ENCODE data around the gene FBXL20. TPM values are rescaled to one million over a fixed set of nuclear protein-coding genes. Genes with fewer than 3 reads are reported as not detected.

The FBXL20 gene
- total and polyA plus RNA-seq, 2 of the 8 experiments (the other 6 are each of a cell fraction or from before 2014, with no cell fraction given), result 5.5 to 11.0 TPM

- TF ChIP-seq CREB1 (IDR thresholded peaks at IDR 0.05), result 0 out of 2 replicates have a peak, but pooled peaks have one; percentile 4
- TF ChIP-seq SIN3A (conservative IDR thresholded peaks at IDR 0.05 in 1 of 2, IDR thresholded peaks at IDR 0.05 in 1 of 2; ENCODE audit: low read depth in 1 of 2, low read length in 2 of 2), result 0 out of 4 replicates have a peak, but pooled peaks of 1 of the 2 experiments have one; percentile 6
- TF ChIP-seq, protein P1, sequence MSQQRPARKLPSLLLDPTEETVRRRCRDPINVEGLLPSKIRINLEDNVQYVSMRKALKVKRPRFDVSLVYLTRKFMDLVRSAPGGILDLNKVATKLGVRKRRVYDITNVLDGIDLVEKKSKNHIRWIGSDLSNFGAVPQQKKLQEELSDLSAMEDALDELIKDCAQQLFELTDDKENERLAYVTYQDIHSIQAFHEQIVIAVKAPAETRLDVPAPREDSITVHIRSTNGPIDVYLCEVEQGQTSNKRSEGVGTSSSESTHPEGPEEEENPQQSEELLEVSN (IDR thresholded peaks at IDR 0.05), result peak; percentile 74
- TF ChIP-seq, protein P2, sequence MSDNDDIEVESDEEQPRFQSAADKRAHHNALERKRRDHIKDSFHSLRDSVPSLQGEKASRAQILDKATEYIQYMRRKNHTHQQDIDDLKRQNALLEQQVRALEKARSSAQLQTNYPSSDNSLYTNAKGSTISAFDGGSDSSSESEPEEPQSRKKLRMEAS (IDR thresholded peaks at IDR 0.05), result peak; percentile 78
- TF ChIP-seq RNF2 (IDR thresholded peaks at IDR 0.05; ENCODE audit: borderline replicate concordance, low read depth, low read length, missing control alignments, poor library complexity, severe bottlenecking), result no peak
- no peak overlapping the region for H2BK120ac ChIP-seq (replicated peaks; ENCODE audit: low read depth, low read length)
- H3K27ac ChIP-seq (ENCODE audit: low read depth, low read length), result no peak overlapping the region
- H3K23ac ChIP-seq (ENCODE audit: insufficient read length), result no peak overlapping the region
- no peak overlapping the region for H4K91ac ChIP-seq (replicated peaks; ENCODE audit: insufficient read length, low read length)
- peak overlapping the region; percentile 78 for H4K8ac ChIP-seq (ENCODE audit: extremely low read depth, insufficient read depth, low read length)
- WGBS, 2 experiments (ENCODE audit: extremely low coverage in 1 of 2, insufficient coverage in 1 of 2, insufficient read length in 1 of 2, insufficient replicate concordance in 2 of 2, low coverage in 1 of 2, low lambda C conversion rate in 2 of 2, missing lambda C conversion rate in 1 of 2), result 19% methylated on average over 13 of the region's 22 CpGs; no CpG with 5 or more reads in 1 of the 2 experiments
- H3K9me3 ChIP-seq (ENCODE audit: insufficient read depth in 2 of 2, low read depth in 1 of 2, low read length in 1 of 2), result no peaks in the 10 kb centered on the region
- H3K4me2 ChIP-seq (ENCODE audit: insufficient read depth in 1 of 2, low read depth in 2 of 2, low read length in 2 of 2), result peak overlapping the region; percentile 68 to 85
- H3K36me3 ChIP-seq (ENCODE audit: control insufficient read depth in 2 of 4, insufficient read depth in 4 of 4, low read length in 3 of 4), result peaks cover 0 to 3% (median 2%) of the 10 kb centered on the region in 4 experiments; a peak in 5 of 8 replicates
- ChIA-PET POLR2A (ENCODE audit: partially characterized antibody) (interaction anchor here (1.0 to 9.5 kb wide), 10 partner anchors 11 to 152 kb away, joined by 3 to 113 read pairs (median 13); partner anchors contain the start of genes CACNB1, RPL19 and STAC2), CTCF (ENCODE audit: partially characterized antibody) (interaction anchor here (2.0 to 24.1 kb wide), 2 partner anchors 15 to 30 kb away, joined by 10 to 982 read pairs; no protein-coding TSS in a partner anchor)
- peak overlapping the region; percentile 72; the same call in 1 of the 2 replicates for H2BK15ac ChIP-seq (ENCODE audit: low read length)
- H4K5ac ChIP-seq (ENCODE audit: insufficient read length, low read depth, low read length), result no peak overlapping the region
- peaks cover 0 to 2% of the 10 kb centered on the region in 2 experiments for H4K20me1 ChIP-seq (replicated peaks in 1 of 2; ENCODE audit: control insufficient read depth in 1 of 2, insufficient read depth in 2 of 2, low read length in 2 of 2)
- no peak overlapping the region; the same call in 1 of the 2 replicates for H2BK5ac ChIP-seq (ENCODE audit: low read depth, low read length)
- peak overlapping the region; percentile 41 for H3K4ac ChIP-seq (replicated peaks; ENCODE audit: insufficient read length, low read depth, low read length)
- peak overlapping the region; percentile 16; the same call in 1 of the 2 replicates for H2AFZ ChIP-seq (ENCODE audit: low read length)
- H3K9ac ChIP-seq (replicated peaks in 1 of 4; ENCODE audit: extremely low read depth in 1 of 4, low read depth in 3 of 4, low read length in 3 of 4), result peak overlapping the region in 2 of 4 experiments; percentile 25 to 46; a peak in 2 of 7 replicates
- H3K79me2 ChIP-seq (ENCODE audit: control insufficient read depth in 1 of 2, insufficient read depth in 2 of 2, low read length in 2 of 2), result no peaks in the 10 kb centered on the region
- H3K27me3 ChIP-seq (replicated peaks in 1 of 4; ENCODE audit: control insufficient read depth in 3 of 4, extremely low read depth in 1 of 4, insufficient read depth in 3 of 4, low read length in 3 of 4), result peaks cover 0 to 4% (median 2%) of the 10 kb centered on the region in 4 experiments; a peak in 3 of 7 replicates
- H3K4me3 ChIP-seq (ENCODE audit: extremely low read depth in 1 of 4, insufficient read depth in 2 of 4, low read depth in 3 of 4, low read length in 4 of 4), result peak overlapping the region; percentile 27 to 62 (median 50)
- H3K4me1 ChIP-seq (replicated peaks in 1 of 4; ENCODE audit: control insufficient read depth in 3 of 4, insufficient read depth in 4 of 4, low read length in 3 of 4), result peaks cover 5 to 32% (median 24%) of the 10 kb centered on the region in 4 experiments
- H3K56ac ChIP-seq (replicated peaks; ENCODE audit: insufficient read length, low read depth, low read length), result peak overlapping the region; percentile 22
- H2BK20ac ChIP-seq (ENCODE audit: low read length), result 0 out of 2 replicates have a peak overlapping the region, but pooled peaks have one; percentile 32
- peak overlapping the region; percentile 75; the same call in 1 of the 2 replicates for H2BK12ac ChIP-seq (ENCODE audit: low read depth, low read length)
- peak overlapping the region; percentile 83 for H3K18ac ChIP-seq (ENCODE audit: extremely low read depth, low read length)
- H3K79me1 ChIP-seq (ENCODE audit: low read depth, low read length), result no peaks in the 10 kb centered on the region
- no peak for FAIRE-seq
- H2AK5ac ChIP-seq (ENCODE audit: low read depth, low read length), result no peak overlapping the region
- peaks cover 6% of the 10 kb centered on the region; the same call in 1 of the 2 replicates for H3K23me2 ChIP-seq (ENCODE audit: low read depth, low read length)
- H3K14ac ChIP-seq (ENCODE audit: insufficient read length), result no peak overlapping the region
- no peak for DNase-seq (ENCODE audit: low read depth in 1 of 2, low spot score in 2 of 2)
Observed at GRCh38 chr17:39210093-39210434, 191.4 kb downstream of the FBXL20 start.

Data from H1 (cell line).